ENCODE data around the gene PLA2G4E.

GRCh38 chr15:41950489-41950888 is 70.4 kb downstream of the PLA2G4E start:
- TF ChIP-seq CTCF (IDR thresholded peaks at IDR 0.05) = no peak
- no peak for TF ChIP-seq POLR2AphosphoS5 (IDR thresholded peaks at IDR 0.05)
- TF ChIP-seq EP300 (IDR thresholded peaks at IDR 0.05) = no peak
